ENCODE measurements around the gene DEGS2. TPM values are rescaled to one million over a fixed set of nuclear protein-coding genes. Genes with fewer than 3 reads are reported as not detected.
"Not testable (repeated sequence)": the region's sequence is repeated elsewhere in the genome, so short reads cannot be mapped to it uniquely, and the experiment has no call there.

Gene DEGS2
- polyA plus RNA-seq, 1 donor = 5.3 TPM

GRCh38 chr14:100181876-100182551 is 22.6 kb upstream of the DEGS2 start:
- DNase-seq = not testable (repeated sequence)

GRCh38 chr14:100180671-100181070 is 21.2 kb upstream of the DEGS2 start:
- not testable (repeated sequence) for DNase-seq

- DNase-seq = no peak
Measured at GRCh38 chr14:100178691-100179090, 19.2 kb upstream of the DEGS2 start.

- DNase-seq = no peak
Measured at GRCh38 chr14:100176811-100177327, 17.4 kb upstream of the DEGS2 start.

GRCh38 chr14:100173353-100173752 is 13.9 kb upstream of the DEGS2 start:
- DNase-seq = no peak

- no peak for DNase-seq
Measured at GRCh38 chr14:100172811-100173210, 13.4 kb upstream of the DEGS2 start.

- no peak for DNase-seq
Measured at GRCh38 chr14:100170880-100171279, 11.4 kb upstream of the DEGS2 start.

GRCh38 chr14:100168506-100168905 is 9.1 kb upstream of the DEGS2 start:
- DNase-seq = no peak

GRCh38 chr14:100165831-100166440 is 6.5 kb upstream of the DEGS2 start:
- DNase-seq = no peak

- DNase-seq = no peak
Measured at GRCh38 chr14:100165376-100165775, 5.9 kb upstream of the DEGS2 start.

- DNase-seq = no peak
Measured at GRCh38 chr14:100160534-100160916, 1.1 kb upstream of the DEGS2 start.

GRCh38 chr14:100159865-100160533 is 554 bp upstream of the DEGS2 start:
- DNase-seq = no peak

- no peak for DNase-seq
Measured at GRCh38 chr14:100158566-100159093, 815 bp downstream of the DEGS2 start.

- not testable (repeated sequence) for DNase-seq
Measured at GRCh38 chr14:100157548-100158232, 1.8 kb downstream of the DEGS2 start.

- DNase-seq = no peak
Measured at GRCh38 chr14:100156776-100157175, 2.7 kb downstream of the DEGS2 start.

GRCh38 chr14:100155756-100156616 is 3.5 kb downstream of the DEGS2 start:
- no peak for DNase-seq

- DNase-seq = no peak
Measured at GRCh38 chr14:100155049-100155621, 4.3 kb downstream of the DEGS2 start.

- no peak for DNase-seq
Measured at GRCh38 chr14:100153560-100153959, 5.9 kb downstream of the DEGS2 start.

- DNase-seq = no peak
Measured at GRCh38 chr14:100152091-100152490, 7.4 kb downstream of the DEGS2 start.

- DNase-seq = no peak
Measured at GRCh38 chr14:100150932-100151587, 8.4 kb downstream of the DEGS2 start.
